ENCODE data around the gene MAP4. TPM values are rescaled to one million over a fixed set of nuclear protein-coding genes. Genes with fewer than 3 reads are reported as not detected.
"Not testable (repeated sequence)": the region's sequence is repeated elsewhere in the genome, so short reads cannot be mapped to it uniquely, and the experiment has no call there.

Gene MAP4
- total RNA-seq, 2 donors from 2014 or later: 328 to 374 TPM

- intact Hi-C loops (cut with DNase I): loop anchor here in 1 of 2 donors (5.0 kb wide), 1 partner anchor 72 kb away; no protein-coding TSS in a partner anchor
- ATAC-seq (no peak), DNase-seq (no peak)
Measured at GRCh38 chr3:48015431-48016180, 610 bp downstream of the MAP4 start.

GRCh38 chr3:48014358-48014757 is 1.9 kb downstream of the MAP4 start:
- intact Hi-C loops (cut with DNase I): no loop called here
- no peak for DNase-seq
- no peak for ATAC-seq

- DNase-seq (peak; percentile 35), ATAC-seq (peak; percentile 93 to 94)
- intact Hi-C loops (cut with DNase I): no loop called here
Measured at GRCh38 chr3:48013288-48013980, 2.8 kb downstream of the MAP4 start.

- DNase-seq: no peak
- intact Hi-C loops (cut with DNase I): no loop called here
- ATAC-seq: no peak
Measured at GRCh38 chr3:48012659-48013058, 3.6 kb downstream of the MAP4 start.

GRCh38 chr3:48008066-48008465 is 8.2 kb downstream of the MAP4 start:
- intact Hi-C loops (cut with DNase I); DNase-seq; ATAC-seq: not testable (repeated sequence)

- ATAC-seq; DNase-seq; intact Hi-C loops (cut with DNase I): not testable (repeated sequence)
Measured at GRCh38 chr3:48007361-48007760, 8.9 kb downstream of the MAP4 start.

- intact Hi-C loops (cut with DNase I): not testable (repeated sequence)
Measured at GRCh38 chr3:48006794-48007193, 9.4 kb downstream of the MAP4 start.

GRCh38 chr3:48004694-48005093 is 11.5 kb downstream of the MAP4 start:
- no peak for ATAC-seq
- intact Hi-C loops (cut with DNase I): no loop called here

More at GRCh38 chr3:48006794-48007193, 9.4 kb downstream of the MAP4 start:
- not testable (repeated sequence) for DNase-seq, ATAC-seq

GRCh38 chr3:48002787-48003186 is 13.4 kb downstream of the MAP4 start:
- intact Hi-C loops (cut with DNase I): no loop called here

More at GRCh38 chr3:48004694-48005093, 11.5 kb downstream of the MAP4 start:
- no peak for DNase-seq

GRCh38 chr3:48001991-48002390 is 14.2 kb downstream of the MAP4 start:
- no peak for ATAC-seq

More at GRCh38 chr3:48002787-48003186, 13.4 kb downstream of the MAP4 start:
- ATAC-seq (no peak), DNase-seq (no peak)

GRCh38 chr3:48000212-48000611 is 16.0 kb downstream of the MAP4 start:
- intact Hi-C loops (cut with DNase I): no loop called here
- DNase-seq (no peak), ATAC-seq (no peak)

More at GRCh38 chr3:48001991-48002390, 14.2 kb downstream of the MAP4 start:
- no peak for DNase-seq
- intact Hi-C loops (cut with DNase I): no loop called here

- intact Hi-C loops (cut with DNase I): loop anchor here in 1 of 2 donors (10.0 kb wide), 1 partner anchor 158 kb away; no protein-coding TSS in a partner anchor
- no peak for ATAC-seq
- no peak for DNase-seq
Measured at GRCh38 chr3:47996440-47996839, 19.8 kb downstream of the MAP4 start.

- intact Hi-C loops (cut with DNase I): loop anchor here (5.0 to 10.0 kb wide), 3 partner anchors 157 to 161 kb away; no protein-coding TSS in a partner anchor
- ATAC-seq (no peak), DNase-seq (no peak)
Measured at GRCh38 chr3:47994180-47994579, 22.0 kb downstream of the MAP4 start.

GRCh38 chr3:47991341-47991740 is 24.9 kb downstream of the MAP4 start:
- intact Hi-C loops (cut with DNase I): loop anchor here (5.0 to 10.0 kb wide), 3 partner anchors 154 to 163 kb away; no protein-coding TSS in a partner anchor
- DNase-seq (no peak), ATAC-seq (no peak)

GRCh38 chr3:47989981-47990440 is 26.2 kb downstream of the MAP4 start:
- DNase-seq (peak; percentile 79), ATAC-seq (peak; percentile 97 to 98)
- intact Hi-C loops (cut with DNase I): loop anchor here (5.0 to 10.0 kb wide), 4 partner anchors 145 to 165 kb away; no protein-coding TSS in a partner anchor

GRCh38 chr3:47985381-47985780 is 30.8 kb downstream of the MAP4 start:
- intact Hi-C loops (cut with DNase I): loop anchor here in 1 of 2 donors (10.0 kb wide), 1 partner anchor 141 kb away; no protein-coding TSS in a partner anchor
- DNase-seq: no peak
- no peak for ATAC-seq

GRCh38 chr3:47984075-47984728 is 32.0 kb downstream of the MAP4 start:
- intact Hi-C loops (cut with DNase I): loop anchor here in 1 of 2 donors (10.0 kb wide), 1 partner anchor 139 kb away; no protein-coding TSS in a partner anchor
- ATAC-seq (peak in 1 of 2 donors; percentile 59), DNase-seq (no peak)

- no peak for DNase-seq
- intact Hi-C loops (cut with DNase I): loop anchor here in 1 of 2 donors (10.0 kb wide), 1 partner anchor 136 kb away; no protein-coding TSS in a partner anchor
- ATAC-seq: no peak
Measured at GRCh38 chr3:47980795-47981194, 35.4 kb downstream of the MAP4 start.

GRCh38 chr3:47979070-47979469 is 37.1 kb downstream of the MAP4 start:
- intact Hi-C loops (cut with DNase I): loop anchor here in 1 of 2 donors (10.0 kb wide), 1 partner anchor 114 kb away; no protein-coding TSS in a partner anchor
- no peak for ATAC-seq

More at GRCh38 chr3:47979070-47979469, 37.1 kb downstream of the MAP4 start:
- DNase-seq: no peak

All from left cardiac atrium (tissue), 4 donors.